HEK293 (cell line): ENCODE data around the gene CA5B.
A peak's percentile ranks its signal among the peaks of the same experiment; 100 is the strongest.

ENCODE experiments used
- CTCF ChIA-PET: fragments of 350-600 bp; formaldehyde crosslinking; extraction: SDS; loops from one replicate; lab custom pipeline; 2021; ENCODE audit warnings: antibody characterized with exemption; lab: Yijun Ruan, JAX
- POLR2A ChIA-PET: fragments of 300-600 bp; formaldehyde crosslinking; extraction: SDS; loops from one replicate; lab custom pipeline; 2020; ENCODE audit warnings: antibody characterized with exemption, inconsistent platforms; lab: Yijun Ruan, JAX
- H3K27ac ChIP-seq: fragments of 200-500 bp; sonication (Bioruptor generic); 2 replicates; pipeline ENCODE4 v1.5.1; 2014; ENCODE audit warnings: low read depth, low read length, control low read depth, inconsistent platforms; ENCODE audit errors: extremely low read depth
- H3K36me3 ChIP-seq, 2 experiments: fragments of 200-500 bp in 1 of 2; sonication (Bioruptor generic) in 1 of 2; 1 replicate in 1 of 2; 2 replicates in 1 of 2; pipeline ENCODE4 v1.5.1; 2014 to 2017; ENCODE audit warnings: inconsistent platforms in 2 of 2, low read length in 2 of 2; ENCODE audit not compliant: control insufficient read depth in 2 of 2, insufficient read depth in 1 of 2
- H3K4me1 ChIP-seq: fragments of 200-500 bp; sonication (Bioruptor generic); 2 replicates; pipeline ENCODE4 v1.5.1; 2014; ENCODE audit warnings: mild to moderate bottlenecking, low read length, inconsistent platforms; ENCODE audit not compliant: control insufficient read depth, insufficient read depth
- H3K4me3 ChIP-seq: 2 replicates; pipeline ENCODE4 v1.5.1; 2011; ENCODE audit warnings: low read depth, mild to moderate bottlenecking, control low read depth, low read length, moderate library complexity
- H3K9me3 ChIP-seq: fragments of 200-500 bp; sonication (Bioruptor generic); 2 replicates; pipeline ENCODE4 v1.5.1; 2014; ENCODE audit warnings: low read depth, low read length, inconsistent platforms; ENCODE audit not compliant: control insufficient read depth, insufficient read depth
- BCL11B ChIP-seq: fragments of 450-650 bp; formaldehyde crosslinking; IDR thresholded peaks from 2 replicates; pipeline ENCODE4 v1.5.1; 2016; ENCODE audit warnings: low read depth, missing biosample characterization, missing genetic modification characterization
- EGR2 ChIP-seq: fragments of 450-650 bp; formaldehyde crosslinking; IDR thresholded peaks from 2 replicates; pipeline ENCODE4 v1.5.1; 2016; ENCODE audit warnings: low read depth, missing biosample characterization, missing genetic modification characterization
- GLIS2 ChIP-seq: fragments of 450-650 bp; formaldehyde crosslinking; IDR thresholded peaks from 2 replicates; pipeline ENCODE4 v1.5.1; 2016; ENCODE audit warnings: missing biosample characterization, missing genetic modification characterization
- KLF7 ChIP-seq: fragments of 450-650 bp; formaldehyde crosslinking; IDR thresholded peaks from 2 replicates; pipeline ENCODE4 v1.5.1; 2016; ENCODE audit warnings: missing biosample characterization, missing genetic modification characterization, borderline replicate concordance
- MYNN ChIP-seq: fragments of 450-650 bp; formaldehyde crosslinking; IDR thresholded peaks from 2 replicates; pipeline ENCODE4 v1.5.1; 2016; ENCODE audit warnings: missing biosample characterization, missing genetic modification characterization, borderline replicate concordance
- MZF1 ChIP-seq: fragments of 450-650 bp; formaldehyde crosslinking; IDR thresholded peaks from 2 replicates; pipeline ENCODE4 v1.5.1; 2017; ENCODE audit warnings: missing biosample characterization, missing genetic modification characterization, borderline replicate concordance
- PBX3 ChIP-seq: sonication (generic); formaldehyde crosslinking; IDR thresholded peaks from 2 replicates; pipeline ENCODE4 v1.8.1; 2022; ENCODE audit warnings: mild to moderate bottlenecking, moderate library complexity, missing genetic modification reagents
- PRDM6 ChIP-seq: fragments of 450-650 bp; formaldehyde crosslinking; IDR thresholded peaks from 2 replicates; pipeline ENCODE4 v1.5.1; 2017; ENCODE audit warnings: missing biosample characterization, missing genetic modification characterization
- SCRT1 ChIP-seq: fragments of 450-650 bp; formaldehyde crosslinking; IDR thresholded peaks from 2 replicates; pipeline ENCODE4 v1.5.1; 2016; ENCODE audit warnings: missing biosample characterization, missing genetic modification characterization, borderline replicate concordance
- ZBTB48 ChIP-seq: fragments of 450-650 bp; formaldehyde crosslinking; IDR thresholded peaks from 2 replicates; pipeline ENCODE4 v1.5.1; 2016; ENCODE audit warnings: missing biosample characterization, missing genetic modification characterization
- ZFP41 ChIP-seq: fragments of 450-650 bp; formaldehyde crosslinking; IDR thresholded peaks from 2 replicates; pipeline ENCODE4 v1.5.1; 2016; ENCODE audit warnings: missing biosample characterization, missing genetic modification characterization, borderline replicate concordance
- ZNF10 ChIP-seq: fragments of 450-650 bp; formaldehyde crosslinking; IDR thresholded peaks from 2 replicates; pipeline ENCODE4 v1.5.1; 2017; ENCODE audit warnings: missing biosample characterization, missing genetic modification characterization
- ZNF114 ChIP-seq: fragments of 450-650 bp; formaldehyde crosslinking; IDR thresholded peaks from 2 replicates; pipeline ENCODE4 v1.5.0; 2017; ENCODE audit warnings: missing biosample characterization, missing genetic modification characterization
- ZNF132 ChIP-seq: fragments of 450-650 bp; formaldehyde crosslinking; IDR thresholded peaks from 2 replicates; pipeline ENCODE4 v1.5.1; 2017; ENCODE audit warnings: missing biosample characterization, missing genetic modification characterization, borderline replicate concordance
- ZNF133 ChIP-seq: fragments of 450-650 bp; formaldehyde crosslinking; IDR thresholded peaks from 2 replicates; pipeline ENCODE4 v1.5.1; 2016; ENCODE audit warnings: missing biosample characterization, missing genetic modification characterization
- ZNF157 ChIP-seq: fragments of 450-650 bp; formaldehyde crosslinking; IDR thresholded peaks from 2 replicates; pipeline ENCODE4 v1.5.1; 2016; ENCODE audit warnings: missing biosample characterization, missing genetic modification characterization
- ZNF2 ChIP-seq: fragments of 450-650 bp; formaldehyde crosslinking; IDR thresholded peaks from 2 replicates; pipeline ENCODE4 v1.5.1; 2016; ENCODE audit warnings: missing biosample characterization, missing genetic modification characterization
- ZNF341 ChIP-seq: fragments of 450-650 bp; formaldehyde crosslinking; IDR thresholded peaks from 2 replicates; pipeline ENCODE4; 2016; ENCODE audit warnings: low read depth, missing biosample characterization, missing genetic modification characterization
- ZNF391 ChIP-seq: fragments of 450-650 bp; formaldehyde crosslinking; IDR thresholded peaks from 2 replicates; pipeline ENCODE4 v1.5.1; 2016; ENCODE audit warnings: low read depth, missing biosample characterization, missing genetic modification characterization, borderline replicate concordance
- ZNF610 ChIP-seq: fragments of 450-650 bp; formaldehyde crosslinking; IDR thresholded peaks from 2 replicates; pipeline ENCODE4 v1.5.1; 2016; ENCODE audit warnings: missing biosample characterization, missing genetic modification characterization, borderline replicate concordance
- ZNF629 ChIP-seq: fragments of 450-650 bp; formaldehyde crosslinking; IDR thresholded peaks from 2 replicates; pipeline ENCODE4 v1.5.1; 2017; ENCODE audit warnings: missing biosample characterization, missing genetic modification characterization
- TF ChIP-seq, protein P1 (sequence below): fragments of 450-650 bp; formaldehyde crosslinking; IDR thresholded peaks from 2 replicates; pipeline ENCODE4 v1.5.1; 2016; ENCODE audit warnings: missing biosample characterization, missing genetic modification characterization
- TF ChIP-seq, protein P2 (sequence below): fragments of 450-650 bp; formaldehyde crosslinking; IDR thresholded peaks from 2 replicates; pipeline ENCODE4 v1.5.1; 2016; ENCODE audit warnings: missing biosample characterization, missing genetic modification characterization
- TF ChIP-seq, protein P3 (sequence below): fragments of 450-650 bp; IDR thresholded peaks from 2 replicates; pipeline ENCODE4 v1.5.1; 2018; ENCODE audit warnings: missing biosample characterization, missing genetic modification characterization

Gene CA5B

GRCh38 chrX:15786915-15787314 is 48.8 kb downstream of the CA5B start:
- H3K4me3 ChIP-seq = no peak overlapping the region
- H3K36me3 ChIP-seq = peaks cover 7 to 15% of the 10 kb centered on the region in 2 experiments; a peak in 2 of 3 replicates
- no peak for TF ChIP-seq PBX3 (CRISPR knock-in tag)
- TF ChIP-seq KLF7 (tag by site-specific recombination) = no peak
- no peak for TF ChIP-seq GLIS2 (tag by site-specific recombination)
- TF ChIP-seq ZNF10 (tag by site-specific recombination) = no peak
- no peak for TF ChIP-seq ZNF391 (tag by site-specific recombination)
- TF ChIP-seq MYNN (tag by site-specific recombination) = no peak
- H3K27ac ChIP-seq = no peak overlapping the region
- ChIA-PET POLR2A (no interaction called here), CTCF (no interaction called here)
- H3K9me3 ChIP-seq = no peaks in the 10 kb centered on the region
- H3K4me1 ChIP-seq = peaks cover 4% of the 10 kb centered on the region; the same call in 1 of the 2 replicates

GRCh38 chrX:15789979-15790768 is 52.1 kb downstream of the CA5B start, which contains the start of gene ZRSR2:
Gene ZRSR2 (plus strand): TSS chrX:15790484. CDS start chrX:15790496, 12 bp downstream.
- Histone ChIP-seq H3K36me3 (peaks cover 10 to 17% of the 10 kb centered on the region in 2 experiments; a peak in 1 of 3 replicates), H3K27ac (peak within 1 kb of the TSS; percentile 71), H3K9me3 (no peaks in the 10 kb centered on the region), H3K4me3 (peak within 1 kb of the TSS; percentile 79), H3K4me1 (peaks cover 4% of the 10 kb centered on the region; the same call in 1 of the 2 replicates)
- POLR2A ChIA-PET = interaction anchor here (0.7 to 2.0 kb wide), 3 partner anchors 8 to 65 kb away, joined by 4 to 15 read pairs (median 13); partner anchors contain the start of genes AP1S2 and CA5B
- CTCF ChIA-PET = interaction anchor here (1.0 to 1.6 kb wide), 5 partner anchors 19 to 105 kb away, joined by 3 to 6 read pairs (median 3); no protein-coding TSS in a partner anchor
- TF ChIP-seq ZFP41 (tag by site-specific recombination) = no peak
- TF ChIP-seq MZF1 (tag by site-specific recombination) = no peak
- no peak for TF ChIP-seq BCL11B (tag by site-specific recombination)
- no peak; the same call in 1 of the 2 replicates for TF ChIP-seq ZNF2 (tag by site-specific recombination)
- TF ChIP-seq, protein P1, sequence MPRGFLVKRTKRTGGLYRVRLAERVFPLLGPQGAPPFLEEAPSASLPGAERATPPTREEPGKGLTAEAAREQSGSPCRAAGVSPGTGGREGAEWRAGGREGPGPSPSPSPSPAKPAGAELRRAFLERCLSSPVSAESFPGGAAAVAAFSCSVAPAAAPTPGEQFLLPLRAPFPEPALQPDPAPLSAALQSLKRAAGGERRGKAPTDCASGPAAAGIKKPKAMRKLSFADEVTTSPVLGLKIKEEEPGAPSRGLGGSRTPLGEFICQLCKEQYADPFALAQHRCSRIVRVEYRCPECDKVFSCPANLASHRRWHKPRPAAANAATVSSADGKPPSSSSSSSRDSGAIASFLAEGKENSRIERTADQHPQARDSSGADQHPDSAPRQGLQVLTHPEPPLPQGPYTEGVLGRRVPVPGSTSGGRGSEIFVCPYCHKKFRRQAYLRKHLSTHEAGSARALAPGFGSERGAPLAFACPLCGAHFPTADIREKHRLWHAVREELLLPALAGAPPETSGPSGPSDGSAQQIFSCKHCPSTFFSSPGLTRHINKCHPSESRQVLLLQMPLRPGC (tag by site-specific recombination) = no peak
- TF ChIP-seq ZNF114 = no peak
- TF ChIP-seq EGR2 (tag by site-specific recombination) = no peak; the same call in 1 of the 2 replicates
- TF ChIP-seq, protein P2, sequence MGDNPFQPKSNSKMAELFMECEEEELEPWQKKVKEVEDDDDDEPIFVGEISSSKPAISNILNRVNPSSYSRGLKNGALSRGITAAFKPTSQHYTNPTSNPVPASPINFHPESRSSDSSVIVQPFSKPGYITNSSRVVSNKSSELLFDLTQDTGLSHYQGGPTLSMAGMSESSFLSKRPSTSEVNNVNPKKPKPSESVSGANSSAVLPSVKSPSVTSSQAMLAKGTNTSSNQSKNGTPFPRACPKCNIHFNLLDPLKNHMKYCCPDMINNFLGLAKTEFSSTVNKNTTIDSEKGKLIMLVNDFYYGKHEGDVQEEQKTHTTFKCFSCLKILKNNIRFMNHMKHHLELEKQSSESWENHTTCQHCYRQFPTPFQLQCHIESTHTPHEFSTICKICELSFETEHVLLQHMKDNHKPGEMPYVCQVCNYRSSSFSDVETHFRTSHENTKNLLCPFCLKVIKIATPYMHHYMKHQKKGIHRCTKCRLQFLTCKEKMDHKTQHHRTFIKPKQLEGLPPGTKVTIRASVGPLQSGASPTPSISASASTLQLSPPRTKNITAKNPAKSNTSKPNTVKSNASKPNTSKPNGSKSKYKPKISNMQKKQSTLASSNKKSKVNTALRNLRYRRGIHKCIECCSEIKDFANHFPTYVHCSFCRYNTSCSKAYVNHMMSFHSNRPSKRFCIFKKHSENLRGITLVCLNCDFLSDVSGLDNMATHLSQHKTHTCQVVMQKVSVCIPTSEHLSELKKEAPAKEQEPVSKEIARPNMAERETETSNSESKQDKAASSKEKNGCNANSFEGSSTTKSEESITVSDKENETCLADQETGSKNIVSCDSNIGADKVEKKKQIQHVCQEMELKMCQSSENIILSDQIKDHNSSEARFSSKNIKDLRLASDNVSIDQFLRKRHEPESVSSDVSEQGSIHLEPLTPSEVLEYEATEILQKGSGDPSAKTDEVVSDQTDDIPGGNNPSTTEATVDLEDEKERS = no peak
- no peak for TF ChIP-seq ZNF610 (tag by site-specific recombination)
- TF ChIP-seq ZNF341 (tag by site-specific recombination) = peak; percentile 70
- peak; percentile 67 for TF ChIP-seq ZNF629 (tag by site-specific recombination)
- TF ChIP-seq PRDM6 = no peak
- TF ChIP-seq SCRT1 = no peak
- TF ChIP-seq ZNF157 (tag by site-specific recombination) = no peak
- TF ChIP-seq KLF7 (tag by site-specific recombination) = no peak
- no peak for TF ChIP-seq ZNF133 (tag by site-specific recombination)
- no peak for TF ChIP-seq ZNF132
- TF ChIP-seq ZBTB48 (tag by site-specific recombination) = peak; percentile 94
- TF ChIP-seq, protein P3, sequence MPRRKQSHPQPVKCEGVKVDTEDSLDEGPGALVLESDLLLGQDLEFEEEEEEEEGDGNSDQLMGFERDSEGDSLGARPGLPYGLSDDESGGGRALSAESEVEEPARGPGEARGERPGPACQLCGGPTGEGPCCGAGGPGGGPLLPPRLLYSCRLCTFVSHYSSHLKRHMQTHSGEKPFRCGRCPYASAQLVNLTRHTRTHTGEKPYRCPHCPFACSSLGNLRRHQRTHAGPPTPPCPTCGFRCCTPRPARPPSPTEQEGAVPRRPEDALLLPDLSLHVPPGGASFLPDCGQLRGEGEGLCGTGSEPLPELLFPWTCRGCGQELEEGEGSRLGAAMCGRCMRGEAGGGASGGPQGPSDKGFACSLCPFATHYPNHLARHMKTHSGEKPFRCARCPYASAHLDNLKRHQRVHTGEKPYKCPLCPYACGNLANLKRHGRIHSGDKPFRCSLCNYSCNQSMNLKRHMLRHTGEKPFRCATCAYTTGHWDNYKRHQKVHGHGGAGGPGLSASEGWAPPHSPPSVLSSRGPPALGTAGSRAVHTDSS (tag by site-specific recombination) = no peak
